Articular chondrocyte of knee joint (primary cell): ENCODE measurements around the gene ATP23. TPM values are rescaled to one million over a fixed set of nuclear protein-coding genes. Genes with fewer than 3 reads are reported as not detected.

Experiments used
- total RNA-seq: library from RNA; depleted of rRNA; stranded (reverse); fragments of >200 nt; gene quantifications from 2 replicates; pipeline ENCODE4 v1.2.3, GENCODE V29; 2012

ATP23 gene, protein sequence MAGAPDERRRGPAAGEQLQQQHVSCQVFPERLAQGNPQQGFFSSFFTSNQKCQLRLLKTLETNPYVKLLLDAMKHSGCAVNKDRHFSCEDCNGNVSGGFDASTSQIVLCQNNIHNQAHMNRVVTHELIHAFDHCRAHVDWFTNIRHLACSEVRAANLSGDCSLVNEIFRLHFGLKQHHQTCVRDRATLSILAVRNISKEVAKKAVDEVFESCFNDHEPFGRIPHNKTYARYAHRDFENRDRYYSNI
- total RNA-seq = 6.9 and 9.1 TPM in 2 replicates

GRCh38 chr12:57941165-57941894 is at the start of gene ATP23:
Gene ATP23, plus strand, starts transcription at chr12:57941567. Its CDS starts 135 bp downstream, at chr12:57941702.

Other genes starting within 250 kb of the ATP23 start
- gene OS9, start 247.4 kb upstream of the ATP23 start, total RNA-seq = 154 and 254 TPM in 2 replicates
- gene AGAP2, start 202.8 kb upstream of the ATP23 start, total RNA-seq = 0.11 and 0.39 TPM in 2 replicates
- gene TSPAN31, start 196.5 kb upstream of the ATP23 start, total RNA-seq = 71.6 and 76.1 TPM in 2 replicates
- gene CDK4, start 189.3 kb upstream of the ATP23 start, total RNA-seq = 108 and 195 TPM in 2 replicates
- 1.1 and 1.2 TPM in 2 replicates for gene MARCHF9, start 186.5 kb upstream of the ATP23 start, total RNA-seq
- gene CYP27B1, start 174.5 kb upstream of the ATP23 start, total RNA-seq = 0.22 and 0.65 TPM in 2 replicates
- 6.7 and 8.0 TPM in 2 replicates for gene METTL1, start 169.5 kb upstream of the ATP23 start, total RNA-seq
- gene EEF1AKMT3, start 169.0 kb upstream of the ATP23 start, total RNA-seq = 5.9 and 8.0 TPM in 2 replicates
- 16.1 and 22.7 TPM in 2 replicates for gene TSFM, start 158.8 kb upstream of the ATP23 start, total RNA-seq
- gene AVIL, start 122.8 kb upstream of the ATP23 start, total RNA-seq = 5.4 and 6.9 TPM in 2 replicates
- 120 and 148 TPM in 2 replicates for gene CTDSP2, start 94.8 kb upstream of the ATP23 start, total RNA-seq